Retinal pigment epithelial cell (primary cell): Measurements from ENCODE around the gene F8.

Source experiments
- DNase-seq: peaks from one replicate; pipeline ENCODE4 v3.0.0-alpha.2; 2010; ENCODE audit warnings: low read depth
- H3K4me3 ChIP-seq: 2 replicates; pipeline ENCODE4 v1.5.1; 2011; ENCODE audit warnings: mild to moderate bottlenecking, low read length, control low read depth, moderate library complexity
- TF ChIP-seq, protein P1 (sequence below): conservative IDR thresholded peaks from 2 replicates; pipeline ENCODE4 v1.5.1; 2011; ENCODE audit warnings: low read depth, low read length, control low read depth, inconsistent platforms

The F8 gene

DNA sequence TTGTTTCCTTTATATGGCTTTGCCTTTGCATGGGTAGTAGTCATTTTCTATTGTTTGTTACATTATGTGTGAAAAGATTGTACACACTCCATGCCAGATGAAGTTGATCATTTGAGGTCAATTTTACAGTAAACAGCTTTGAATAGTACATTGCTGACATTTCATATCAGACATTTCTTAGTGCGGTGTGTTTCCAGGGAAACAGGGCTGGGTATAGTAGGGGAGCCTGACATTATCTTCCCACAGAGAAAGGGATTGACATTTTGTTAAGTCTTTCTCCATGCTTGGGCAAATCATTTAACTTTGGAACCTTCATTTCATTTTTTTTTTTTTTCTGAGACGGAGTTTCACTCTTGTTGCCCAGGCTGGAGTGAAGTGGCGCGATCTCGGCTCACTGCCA lies 9.1 kb upstream of the F8 start:
- DNase-seq = no peak
- TF ChIP-seq, protein P1, sequence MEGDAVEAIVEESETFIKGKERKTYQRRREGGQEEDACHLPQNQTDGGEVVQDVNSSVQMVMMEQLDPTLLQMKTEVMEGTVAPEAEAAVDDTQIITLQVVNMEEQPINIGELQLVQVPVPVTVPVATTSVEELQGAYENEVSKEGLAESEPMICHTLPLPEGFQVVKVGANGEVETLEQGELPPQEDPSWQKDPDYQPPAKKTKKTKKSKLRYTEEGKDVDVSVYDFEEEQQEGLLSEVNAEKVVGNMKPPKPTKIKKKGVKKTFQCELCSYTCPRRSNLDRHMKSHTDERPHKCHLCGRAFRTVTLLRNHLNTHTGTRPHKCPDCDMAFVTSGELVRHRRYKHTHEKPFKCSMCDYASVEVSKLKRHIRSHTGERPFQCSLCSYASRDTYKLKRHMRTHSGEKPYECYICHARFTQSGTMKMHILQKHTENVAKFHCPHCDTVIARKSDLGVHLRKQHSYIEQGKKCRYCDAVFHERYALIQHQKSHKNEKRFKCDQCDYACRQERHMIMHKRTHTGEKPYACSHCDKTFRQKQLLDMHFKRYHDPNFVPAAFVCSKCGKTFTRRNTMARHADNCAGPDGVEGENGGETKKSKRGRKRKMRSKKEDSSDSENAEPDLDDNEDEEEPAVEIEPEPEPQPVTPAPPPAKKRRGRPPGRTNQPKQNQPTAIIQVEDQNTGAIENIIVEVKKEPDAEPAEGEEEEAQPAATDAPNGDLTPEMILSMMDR = no peak
- no peak overlapping the region for H3K4me3 ChIP-seq

DNA sequence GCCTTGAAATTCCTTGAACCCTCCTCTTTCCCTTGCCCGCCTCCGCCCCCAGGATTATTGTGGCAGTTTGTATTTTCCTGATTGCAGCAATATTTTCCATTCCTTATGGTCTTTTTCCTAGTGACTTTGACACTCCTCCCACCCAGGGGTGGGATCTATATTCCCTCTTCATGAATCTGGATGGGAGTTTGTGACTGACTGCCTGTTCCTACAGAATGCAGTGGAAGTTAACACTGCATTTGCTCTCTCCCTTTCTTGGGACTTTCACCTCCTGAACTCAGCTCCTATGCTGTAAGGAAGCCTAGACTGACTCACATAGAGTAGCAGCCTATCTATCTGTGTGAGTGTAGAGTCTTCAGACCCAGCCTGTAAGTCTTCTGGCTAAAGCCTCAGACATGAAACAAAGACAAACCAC lies 6.4 kb upstream of the F8 start:
- no peak overlapping the region for H3K4me3 ChIP-seq
- TF ChIP-seq, protein P1 = no peak
- no peak for DNase-seq

DNA sequence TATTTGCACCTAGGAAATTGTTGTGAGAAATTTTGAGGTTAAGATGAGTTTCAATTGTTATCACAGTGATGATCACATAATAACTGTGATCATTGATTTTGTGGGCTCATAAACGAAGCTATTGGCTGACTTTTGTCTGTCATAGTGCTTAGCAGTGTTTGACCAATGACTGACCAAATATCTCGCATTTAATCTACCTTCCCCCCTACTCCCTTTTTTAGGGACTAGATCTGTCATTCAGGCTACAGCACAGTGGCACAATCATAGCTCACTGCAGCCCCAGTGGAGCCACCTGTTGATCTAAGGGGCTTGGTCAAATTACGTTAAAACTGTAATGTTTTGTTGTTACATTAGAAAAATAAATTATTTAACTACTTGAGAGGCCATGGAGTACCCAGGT lies 5.6 kb upstream of the F8 start:
- no peak for DNase-seq
- TF ChIP-seq, protein P1 = no peak
- H3K4me3 ChIP-seq = peak overlapping the region; percentile 55

DNA sequence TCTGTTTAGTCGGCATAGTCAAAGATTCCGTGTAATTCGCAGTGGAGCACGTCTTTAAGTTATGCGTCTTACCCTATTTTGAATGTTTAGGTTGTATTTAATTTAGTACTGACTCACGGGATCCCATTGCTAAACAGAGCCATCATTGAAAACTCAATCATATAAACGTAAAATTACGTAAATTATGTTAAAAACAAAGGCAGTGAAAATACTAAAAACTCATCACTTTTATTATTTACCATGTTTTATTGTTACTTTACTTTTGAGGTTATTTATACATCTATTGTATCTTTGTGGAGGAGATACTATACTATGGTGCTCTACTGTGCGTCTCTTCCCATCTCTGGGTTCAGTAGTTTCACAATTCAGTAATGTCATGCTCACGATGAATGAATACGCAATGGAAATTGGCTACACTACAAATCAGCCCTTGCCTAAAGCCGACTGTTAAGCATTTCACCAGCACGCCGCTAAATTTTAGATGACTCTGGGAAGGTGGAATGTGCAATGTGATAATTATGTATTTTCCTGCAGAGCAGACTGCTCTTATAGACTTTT lies 5.1 kb upstream of the F8 start:
- TF ChIP-seq, protein P1 = no peak
- DNase-seq = peak; percentile 37
- peak overlapping the region; percentile 55 for H3K4me3 ChIP-seq

DNA sequence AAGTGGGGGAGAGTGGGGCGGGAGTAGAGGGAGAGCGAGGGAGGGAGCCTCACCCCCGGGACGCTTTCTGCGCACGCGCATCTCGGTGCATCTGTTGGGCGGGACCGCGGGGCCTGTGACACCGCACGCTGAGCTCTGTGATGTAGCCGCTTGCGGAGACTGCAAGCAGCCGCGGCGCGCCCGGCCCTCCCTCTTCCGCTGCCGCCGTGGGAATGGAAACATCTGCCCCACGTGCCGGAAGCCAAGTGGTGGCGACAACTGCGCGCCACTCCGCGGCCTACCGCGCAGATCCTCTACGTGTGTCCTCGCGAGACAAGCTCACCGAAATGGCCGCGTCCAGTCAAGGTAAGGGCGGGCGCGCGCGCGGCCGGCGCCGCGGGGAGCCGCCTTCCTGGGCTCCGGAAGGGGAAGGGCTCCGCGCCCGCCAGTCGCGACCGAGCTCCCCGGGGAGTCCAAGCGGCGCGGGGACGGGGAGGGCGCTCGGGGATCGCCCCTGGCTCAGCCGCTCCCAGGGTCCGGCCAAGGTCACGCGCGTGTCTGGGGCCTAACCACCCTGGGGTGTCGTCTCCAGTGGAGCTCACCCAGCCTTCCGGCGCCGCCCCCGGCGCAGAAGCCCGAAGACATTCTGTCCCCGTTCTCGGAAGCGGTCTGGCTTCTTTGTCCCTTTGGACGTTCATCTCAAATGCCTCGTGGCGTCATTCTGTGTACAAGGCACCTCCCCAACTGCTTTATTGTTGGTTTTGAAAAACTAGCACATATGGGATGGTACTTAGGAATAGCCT lies 4.4 kb upstream of the F8 start, which contains the start of gene FUNDC2:
Gene FUNDC2, plus strand, starts transcription at position 118 of the 782 bp plus-strand sequence. Its CDS starts 95 bp downstream, at position 213.
- TF ChIP-seq, protein P1 = no peak
- H3K4me3 ChIP-seq = peak within 1 kb of the TSS; percentile 55
- peak; percentile 61 for DNase-seq

DNA sequence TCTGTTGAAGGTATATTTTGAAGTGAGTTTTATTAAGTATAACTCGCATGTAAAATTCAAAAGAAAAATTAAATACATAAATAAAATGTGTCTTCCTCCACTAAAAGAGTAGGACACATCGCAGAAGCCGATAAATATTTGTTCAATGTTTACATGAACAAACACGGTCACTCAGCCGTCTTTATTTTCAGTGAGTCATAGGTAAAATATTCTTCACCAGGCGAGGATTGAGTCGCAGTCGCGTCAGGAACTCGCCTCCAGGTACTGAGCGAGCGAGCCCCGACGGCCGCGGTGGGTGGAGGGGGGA lies 3.9 kb upstream of the F8 start:
- peak overlapping the region; percentile 55 for H3K4me3 ChIP-seq
- TF ChIP-seq, protein P1 = no peak
- no peak for DNase-seq
